Measurements from ENCODE around the gene TCF7.

Gene TCF7

DNA sequence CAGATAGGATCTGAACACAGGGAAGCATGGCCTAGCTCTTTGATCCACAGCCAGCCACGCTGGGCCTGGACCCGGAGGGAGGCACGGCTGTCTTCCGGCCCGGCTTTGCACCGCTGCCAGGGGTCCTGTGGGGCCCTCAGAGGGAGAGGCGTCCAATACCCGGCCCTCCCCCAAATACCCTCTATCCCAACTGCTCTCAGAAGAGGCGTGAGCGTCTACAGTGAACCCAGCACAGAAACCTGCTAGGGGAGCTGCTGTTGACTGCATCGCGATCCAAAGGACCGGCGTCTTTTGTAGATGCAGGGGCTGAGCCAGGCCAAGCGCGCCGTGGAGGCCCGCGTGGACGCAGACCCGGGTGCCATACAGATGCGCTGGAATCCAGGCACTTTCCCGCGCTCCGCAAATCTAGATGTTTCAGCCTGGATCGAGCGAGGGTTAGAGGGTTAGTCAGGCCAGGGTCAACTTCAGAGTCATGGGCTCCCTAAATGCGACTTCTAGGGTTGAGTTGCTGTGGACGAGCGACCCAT, 1.1 kb upstream of the TCF7 start:
- DNase-seq (ENCODE audit: low read depth): no peak

DNA sequence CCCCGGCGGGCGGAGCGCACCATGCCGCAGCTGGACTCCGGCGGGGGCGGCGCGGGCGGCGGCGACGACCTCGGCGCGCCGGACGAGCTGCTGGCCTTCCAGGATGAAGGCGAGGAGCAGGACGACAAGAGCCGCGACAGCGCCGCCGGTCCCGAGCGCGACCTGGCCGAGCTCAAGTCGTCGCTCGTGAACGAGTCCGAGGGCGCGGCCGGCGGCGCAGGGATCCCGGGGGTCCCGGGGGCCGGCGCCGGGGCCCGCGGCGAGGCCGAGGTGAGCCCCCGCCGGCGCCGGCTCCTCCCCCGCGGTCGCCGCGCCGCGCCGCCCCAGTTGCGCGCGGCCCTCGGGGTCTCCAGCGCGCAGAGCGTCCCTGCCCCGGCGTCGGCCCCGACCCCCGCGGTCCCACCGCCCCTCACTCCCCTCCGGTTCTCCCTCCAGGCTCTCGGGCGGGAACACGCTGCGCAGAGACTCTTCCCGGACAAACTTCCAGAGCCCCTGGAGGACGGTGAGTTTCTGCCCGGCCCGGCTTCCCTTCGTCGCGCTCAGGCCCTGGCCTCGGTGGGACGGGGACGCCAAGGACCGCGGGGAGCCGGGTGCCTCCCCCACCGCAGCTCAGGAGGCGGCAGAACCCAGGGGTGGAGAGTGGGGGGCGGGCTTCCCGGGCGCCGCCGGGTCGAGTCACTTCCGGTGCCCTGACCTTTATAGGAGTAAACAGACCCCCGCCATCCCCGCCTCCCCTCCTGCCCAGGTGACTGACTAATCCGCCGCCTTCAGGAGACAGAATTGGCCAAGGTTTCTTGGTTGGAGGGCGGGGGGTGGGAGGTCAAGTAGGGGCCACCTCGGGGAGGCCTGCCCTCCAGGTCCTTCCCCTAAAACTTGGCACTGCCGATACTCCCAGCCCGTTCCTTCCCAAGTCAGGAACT, 665 bp downstream of the TCF7 start:
- DNase-seq (ENCODE audit: low read depth): peak; percentile 71

- DNase-seq (ENCODE audit: low read depth): no peak
Observed at GRCh38 chr5:134115806-134116175, 1.3 kb downstream of the TCF7 start.

DNA sequence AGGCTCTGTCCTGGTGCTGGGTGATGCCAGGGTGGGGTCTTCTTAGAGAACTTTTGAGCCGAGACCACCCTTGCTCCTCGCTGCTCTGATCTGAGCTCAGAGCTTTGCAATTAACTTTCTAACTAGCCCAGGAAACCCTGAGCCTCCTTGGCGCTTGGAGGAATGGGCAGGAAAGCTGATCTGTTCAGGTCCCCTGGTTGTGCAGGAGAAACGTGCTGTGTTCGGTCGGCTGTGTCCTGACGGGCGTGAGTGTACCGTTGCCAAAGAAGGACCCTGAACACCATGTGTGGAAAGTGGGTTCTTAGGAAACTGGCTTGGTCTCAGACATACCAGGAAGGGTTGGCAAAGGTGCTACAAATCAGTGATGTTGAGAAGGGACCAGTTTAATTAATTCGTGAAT, 1.8 kb downstream of the TCF7 start:
- DNase-seq (ENCODE audit: low read depth): no peak

DNA sequence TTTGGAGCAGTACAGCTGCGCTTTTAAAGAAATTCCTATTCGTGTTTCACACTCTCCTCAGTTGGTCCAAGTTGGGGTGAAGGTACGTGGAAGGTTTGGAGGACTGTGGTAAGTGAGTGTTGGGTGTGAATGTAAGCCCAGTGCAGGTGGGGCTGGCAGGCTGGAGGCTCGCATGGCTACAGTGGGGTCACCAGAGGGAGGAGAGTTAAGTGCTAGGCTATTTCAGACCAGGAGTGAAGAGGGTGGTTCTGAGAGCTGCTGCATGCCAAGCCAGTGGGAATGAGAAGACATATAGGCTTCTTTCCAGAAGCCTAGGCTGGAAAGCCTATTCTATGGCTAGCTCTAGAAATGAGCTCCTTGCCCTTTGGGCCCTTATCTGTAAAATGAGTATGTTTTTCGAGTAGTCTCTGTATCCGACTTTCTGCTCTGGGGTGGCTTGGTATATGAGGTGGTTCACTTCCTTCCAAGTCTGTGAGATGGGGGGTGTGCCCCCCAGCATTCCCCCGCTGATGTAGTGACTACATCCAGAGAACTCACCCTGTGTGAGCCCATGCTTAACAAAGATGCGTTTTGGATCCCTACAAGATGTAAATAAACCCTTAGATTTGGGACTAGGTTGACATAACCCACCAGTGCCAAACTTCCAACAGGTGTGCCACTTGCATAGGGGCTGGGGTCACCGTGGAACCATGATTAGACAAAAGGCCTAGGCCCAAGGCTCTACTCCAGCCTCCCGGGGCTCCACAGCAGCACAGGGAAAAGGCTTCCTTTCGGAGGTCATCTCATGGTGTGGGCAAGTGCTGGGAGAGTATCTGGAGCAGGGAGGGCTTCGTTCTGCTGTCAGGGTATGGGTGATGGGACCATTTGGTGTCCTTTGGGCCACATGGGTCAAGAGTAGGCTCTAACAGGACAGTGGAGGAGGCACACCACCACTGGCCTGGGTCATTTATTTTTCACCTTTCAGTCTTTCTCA, 2.6 kb downstream of the TCF7 start:
- DNase-seq (ENCODE audit: low read depth): no peak

DNA sequence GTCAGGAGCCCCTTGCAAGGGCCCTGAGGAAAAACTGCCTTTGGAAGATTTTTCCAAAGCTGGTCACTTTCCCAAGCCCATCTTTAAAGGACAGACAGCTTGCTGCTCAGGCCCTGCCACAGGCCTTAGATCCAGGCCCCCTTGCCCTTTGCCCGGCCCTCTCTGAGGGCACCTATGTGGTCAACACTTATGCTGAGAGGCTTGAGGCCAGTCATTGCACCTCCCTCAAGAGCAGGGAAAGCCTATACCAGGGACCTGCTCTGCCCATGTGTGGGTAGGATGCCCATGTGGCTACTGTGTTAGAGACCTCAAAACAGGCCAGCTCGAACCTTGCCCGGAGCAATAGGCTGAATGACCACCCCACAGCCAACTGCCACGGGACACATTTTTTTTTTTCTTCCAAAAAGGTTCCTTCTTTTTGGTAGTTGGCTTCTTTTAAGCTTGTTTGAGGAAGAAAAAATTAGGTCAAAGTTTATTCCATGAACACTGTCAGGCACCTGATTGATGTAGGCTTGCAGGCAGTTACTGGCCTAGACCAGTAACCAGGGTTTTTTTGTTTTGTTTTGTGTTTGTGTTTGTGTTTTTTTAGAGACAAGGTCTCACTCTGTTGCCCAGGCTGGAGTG, 3.8 kb downstream of the TCF7 start:
- no peak for DNase-seq (ENCODE audit: low read depth)

GRCh38 chr5:134119720-134120119, 5.2 kb downstream of the TCF7 start:
- no peak for DNase-seq (ENCODE audit: low read depth)

DNA sequence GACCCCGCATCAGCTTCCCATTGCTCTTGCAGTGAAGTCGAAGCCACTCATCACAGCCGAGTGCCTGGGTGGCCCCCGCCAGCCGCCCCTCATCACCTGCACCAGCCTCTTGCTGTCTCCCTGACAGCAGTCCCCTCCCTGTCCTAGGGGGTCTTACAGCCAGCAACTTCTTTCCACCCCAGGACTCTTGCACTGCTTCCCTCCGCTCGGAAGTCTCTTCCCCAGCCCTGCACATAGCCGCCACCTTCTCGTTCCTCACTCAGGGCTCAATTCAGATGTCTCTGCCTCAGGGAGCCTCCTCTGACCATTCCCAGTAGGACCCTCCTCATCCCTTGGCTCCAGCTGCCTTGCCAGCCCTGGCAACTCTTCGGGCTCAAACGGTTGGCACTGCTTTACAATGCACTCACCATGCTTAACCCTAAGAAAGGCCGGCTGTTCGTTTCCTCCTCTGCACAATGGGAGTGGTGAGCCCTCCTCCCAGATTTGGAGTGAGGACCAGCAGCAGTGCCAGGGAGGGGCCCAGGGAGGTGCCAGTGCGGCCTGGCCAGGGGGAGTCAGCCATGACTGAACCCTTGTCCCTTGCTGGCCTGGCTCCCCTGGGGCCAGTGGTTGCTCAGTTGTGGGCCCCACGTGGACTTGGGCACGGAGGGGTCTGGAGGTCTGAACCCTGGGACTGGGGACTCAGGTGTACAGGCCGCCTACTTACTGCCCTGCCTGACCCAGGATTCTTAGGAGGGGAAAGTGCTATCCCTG, 6.1 kb downstream of the TCF7 start:
- DNase-seq (ENCODE audit: low read depth): no peak

DNA sequence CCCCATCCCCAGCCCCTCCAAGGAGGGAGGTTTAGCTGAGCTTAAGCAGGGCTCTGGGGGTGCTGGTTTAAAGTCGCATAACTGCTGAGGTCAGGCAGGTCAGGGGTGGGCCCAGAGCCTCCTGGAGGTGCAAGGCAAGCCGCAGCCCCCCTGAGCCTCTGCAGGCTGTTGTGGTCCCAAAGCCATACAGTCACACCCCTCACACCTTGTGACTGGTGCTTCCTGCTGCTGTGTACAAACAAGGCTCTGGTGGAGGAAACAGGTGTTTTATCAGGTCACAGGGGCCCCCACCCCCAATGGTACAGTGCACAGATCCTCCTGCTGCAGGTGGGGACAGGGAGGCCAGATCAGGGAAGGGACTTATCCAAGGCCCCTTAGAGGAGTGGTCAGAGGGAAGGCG, 8.0 kb downstream of the TCF7 start:
- no peak for DNase-seq (ENCODE audit: low read depth)

- DNase-seq (ENCODE audit: low read depth): no peak
Observed at GRCh38 chr5:134123360-134123759, 8.9 kb downstream of the TCF7 start.

- no peak for DNase-seq (ENCODE audit: low read depth)
Observed at GRCh38 chr5:134124289-134125038, 10.0 kb downstream of the TCF7 start.

DNA sequence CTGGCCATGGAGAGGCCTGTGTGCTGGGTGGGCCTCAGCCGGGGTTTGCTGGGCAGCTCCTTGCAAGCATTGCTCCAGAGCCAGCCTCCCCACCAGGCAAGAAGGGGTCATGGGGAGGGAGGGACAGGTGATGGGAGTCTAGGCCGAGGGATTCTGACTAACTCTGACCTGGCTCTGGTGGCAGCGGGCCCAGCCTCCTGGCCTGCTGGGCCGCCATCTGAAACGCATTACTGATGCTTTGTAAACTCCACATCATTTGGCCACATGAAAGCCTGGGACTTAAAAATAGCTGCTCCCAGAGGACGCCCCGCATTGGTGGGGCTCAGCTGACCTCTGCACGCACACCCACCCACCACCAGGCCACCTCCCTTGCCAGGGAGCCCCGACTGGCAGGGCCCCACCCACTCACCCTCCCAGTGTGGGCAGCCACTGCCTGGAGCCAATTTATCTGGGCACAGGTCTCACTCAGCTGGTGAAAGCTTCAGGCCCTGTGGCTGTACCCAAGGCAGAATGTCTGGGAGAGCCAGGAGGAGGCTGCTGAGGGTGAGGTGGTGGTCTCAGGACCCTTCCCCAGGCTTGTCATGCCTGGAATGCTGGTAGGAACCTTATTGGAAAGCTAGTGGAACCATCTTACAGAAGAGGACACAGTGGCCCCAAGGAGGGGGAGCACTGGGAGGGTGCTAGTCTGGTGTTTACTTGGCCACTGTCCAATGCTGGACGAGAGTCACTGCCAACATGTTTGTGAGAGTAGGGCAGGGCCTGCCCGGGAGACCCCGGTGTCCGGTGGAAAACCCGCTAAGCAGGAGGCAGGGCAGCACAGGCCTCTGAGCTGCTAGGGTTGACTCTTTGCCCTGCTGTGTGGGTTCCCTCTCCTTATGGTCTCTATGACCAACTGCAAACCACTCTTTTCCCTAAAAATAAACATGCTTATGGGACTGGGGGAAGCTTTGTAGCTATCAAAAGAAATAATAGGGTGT, 10.8 kb downstream of the TCF7 start:
- no peak for DNase-seq (ENCODE audit: low read depth)

DNA sequence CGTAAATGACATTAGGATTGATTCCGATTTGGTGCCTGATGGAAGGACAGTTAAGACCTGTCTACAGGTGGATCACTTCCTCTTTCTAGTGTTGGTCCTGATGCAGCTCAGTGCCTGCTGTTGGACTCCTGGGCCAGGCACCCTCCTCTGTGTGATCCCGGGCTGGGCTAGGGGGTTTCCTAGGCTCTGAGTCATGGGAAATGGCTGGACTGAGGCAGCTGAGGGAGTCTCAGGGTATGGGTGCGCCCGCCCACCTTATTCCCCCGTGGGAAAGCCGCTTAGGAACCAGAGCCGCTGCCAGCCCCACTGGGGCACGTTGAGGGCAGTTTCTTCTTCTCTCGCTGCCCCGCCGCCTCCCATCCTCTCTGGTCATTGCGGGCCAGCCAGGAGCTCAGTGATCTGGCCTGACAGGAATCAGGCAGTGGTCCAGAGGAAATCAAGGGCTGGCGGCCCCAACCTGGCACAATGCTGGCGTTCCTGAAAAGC, 12.9 kb downstream of the TCF7 start:
- no peak for DNase-seq (ENCODE audit: low read depth)

- no peak for DNase-seq (ENCODE audit: low read depth)
Observed at GRCh38 chr5:134127988-134128647, 13.6 kb downstream of the TCF7 start.

DNA sequence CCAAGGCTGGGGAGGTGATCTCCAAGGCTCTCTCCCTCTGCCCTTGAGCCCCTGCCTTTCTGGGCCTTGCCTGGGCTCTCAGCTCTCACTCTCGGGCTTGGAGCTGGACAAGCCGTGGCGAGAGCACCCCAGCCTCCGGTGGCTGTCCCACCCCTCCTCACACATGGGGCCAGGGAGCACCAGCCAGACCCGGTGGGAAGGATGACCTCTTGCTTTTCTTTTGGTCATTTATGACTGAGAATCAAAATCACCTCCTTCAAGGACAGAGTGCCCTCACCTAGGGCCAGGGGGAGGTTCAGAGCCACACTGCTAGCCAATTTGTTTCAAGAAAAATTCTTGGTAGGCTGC, 14.1 kb downstream of the TCF7 start:
- no peak for DNase-seq (ENCODE audit: low read depth)

- DNase-seq (ENCODE audit: low read depth): no peak
Observed at GRCh38 chr5:134129411-134130238, 15.1 kb downstream of the TCF7 start.

DNA sequence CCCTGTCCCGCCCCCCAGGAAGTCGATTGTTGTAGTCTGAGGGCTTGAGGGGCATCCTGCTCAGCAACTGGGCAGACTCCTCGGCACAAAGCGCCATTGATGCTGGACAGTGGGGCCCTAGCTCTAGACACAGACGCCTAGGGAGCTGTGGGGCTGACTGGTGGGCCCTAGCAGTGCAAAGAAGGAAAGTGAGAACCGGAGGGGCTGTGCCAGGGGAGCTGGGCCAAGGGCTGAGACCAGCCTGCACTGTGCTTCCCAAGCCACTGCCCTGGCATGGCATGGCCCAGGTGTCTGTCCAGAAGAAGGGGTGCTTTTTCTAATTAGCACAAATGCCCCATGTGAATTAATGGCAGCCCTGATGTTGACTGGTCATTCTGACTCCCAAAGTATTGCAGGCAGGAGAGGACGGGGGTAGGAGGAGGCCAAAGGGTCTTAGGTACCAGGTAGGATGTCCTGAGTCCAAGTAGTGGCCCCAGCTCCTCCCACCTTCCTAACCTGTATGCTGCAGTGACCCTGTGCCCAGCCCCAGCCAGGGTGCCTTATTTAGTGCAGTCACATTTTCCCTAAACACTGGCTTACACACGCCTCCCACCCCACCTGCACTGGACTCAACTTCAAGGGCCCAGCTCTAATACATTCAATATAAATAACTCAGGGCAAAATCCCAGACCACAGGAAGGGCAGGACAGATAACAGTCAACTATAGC, 15.9 kb downstream of the TCF7 start:
- DNase-seq (ENCODE audit: low read depth): no peak

Data from activated T-cell treated with anti-CD3 and anti-CD28 coated beads for 48 hours (primary cell).